ENCODE measurements around the gene TENM3.

TENM3 gene

DNA sequence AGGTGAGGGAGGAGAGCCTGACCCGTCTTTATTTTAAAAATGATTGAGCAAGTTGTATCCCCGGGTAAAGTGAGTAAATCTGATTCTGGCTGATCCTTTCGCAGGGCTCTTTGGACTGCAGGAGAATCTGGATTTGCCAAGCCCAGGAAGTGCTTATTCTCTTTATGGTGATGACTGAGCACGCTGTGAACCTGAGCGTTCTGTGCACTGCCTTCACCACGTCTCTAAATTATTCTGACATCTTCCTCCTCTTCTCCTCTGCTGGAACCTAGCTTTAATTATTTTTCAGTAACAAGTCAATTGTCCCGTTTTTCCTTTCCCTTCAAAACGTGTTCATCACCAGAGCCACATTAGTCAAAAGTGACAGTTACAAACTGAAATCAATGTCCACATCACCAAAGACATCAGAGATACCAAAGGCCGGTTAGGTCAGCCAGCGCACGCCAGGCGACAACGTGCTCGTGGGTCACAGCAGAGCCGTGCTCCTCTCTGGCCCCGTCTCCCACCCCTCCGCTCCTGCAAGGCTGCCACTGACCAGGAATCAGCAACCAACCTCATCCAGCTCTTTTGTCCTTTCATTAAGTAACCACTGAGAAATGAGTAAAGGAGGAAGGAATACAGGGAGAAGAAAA, 599.7 kb downstream of the TENM3 start:
- Mint-ChIP-seq H3K27ac (no peak overlapping the region), H3K4me3 (no peak overlapping the region), H3K4me1 (ENCODE audit: low read depth in 2 of 2) (no peaks in the 10 kb centered on the region), H3K27me3 (peaks cover 47 to 81% of the 10 kb centered on the region in 2 donors), H3K9me3 (no peaks in the 10 kb centered on the region), H3K36me3 (ENCODE audit: insufficient read depth) (no peaks in the 10 kb centered on the region)
- DNase-seq (no peak), ATAC-seq (replicated peaks) (no peak)

DNA sequence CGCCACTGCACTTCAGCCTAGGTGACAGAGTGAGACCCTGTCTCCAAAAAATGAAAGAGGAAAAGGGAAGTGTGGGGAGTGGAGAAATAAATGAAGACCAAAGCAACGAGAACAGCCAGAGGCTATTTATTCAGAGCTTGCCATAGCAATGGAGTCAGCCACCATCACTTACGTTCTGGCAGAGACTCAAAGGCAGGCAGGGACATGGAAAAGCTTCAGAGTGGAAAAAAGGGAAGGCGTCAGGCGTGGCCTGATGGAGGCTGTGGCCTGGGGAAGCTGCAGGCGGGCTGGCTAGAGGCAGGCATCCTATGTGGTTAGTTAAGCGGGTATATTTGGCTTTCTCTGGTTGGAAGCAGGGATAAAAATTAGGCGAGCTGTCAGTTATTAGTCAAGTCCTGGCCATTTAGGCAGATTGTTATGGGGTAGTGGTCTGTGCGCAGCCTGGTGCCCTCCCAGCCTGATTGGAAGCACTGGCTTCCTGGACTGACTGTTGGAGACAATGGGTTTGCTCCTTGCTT, 600.7 kb downstream of the TENM3 start:
- Mint-ChIP-seq H3K27me3 (peaks cover 41 to 71% of the 10 kb centered on the region in 2 donors), H3K4me3 (no peak overlapping the region), H3K27ac (no peak overlapping the region), H3K9me3 (no peaks in the 10 kb centered on the region), H3K36me3 (ENCODE audit: insufficient read depth) (no peaks in the 10 kb centered on the region), H3K4me1 (ENCODE audit: low read depth in 2 of 2) (no peaks in the 10 kb centered on the region)
- ATAC-seq (replicated peaks), result no peak
- DNase-seq, result no peak

DNA sequence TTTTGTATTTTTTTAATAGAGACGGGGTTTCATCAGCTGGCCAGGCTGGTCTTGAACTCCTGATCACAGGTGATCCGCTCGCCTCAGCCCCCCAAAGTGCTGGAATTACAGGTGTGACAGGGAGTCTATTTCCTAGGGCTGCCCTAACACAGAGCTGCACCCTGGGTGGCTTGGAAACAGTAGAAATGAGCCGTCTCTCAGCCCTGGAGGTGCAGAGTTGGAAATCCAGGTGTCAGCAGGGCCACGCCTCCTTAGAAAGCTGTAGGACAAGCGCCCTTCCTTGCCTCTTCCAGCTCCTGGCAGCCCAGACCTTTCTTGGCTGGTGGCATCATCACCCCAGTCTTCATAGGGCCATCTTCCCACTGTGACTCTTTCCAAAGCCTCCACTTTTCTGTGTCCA, 602.4 kb downstream of the TENM3 start:
- no peak for ATAC-seq (replicated peaks)
- DNase-seq, result no peak
- Mint-ChIP-seq H3K27ac (no peak overlapping the region), H3K27me3 (peaks cover 34 to 54% of the 10 kb centered on the region in 2 donors), H3K4me1 (ENCODE audit: low read depth in 2 of 2) (no peaks in the 10 kb centered on the region), H3K36me3 (ENCODE audit: insufficient read depth) (peaks cover 3% of the 10 kb centered on the region), H3K9me3 (no peaks in the 10 kb centered on the region), H3K4me3 (no peak overlapping the region)

DNA sequence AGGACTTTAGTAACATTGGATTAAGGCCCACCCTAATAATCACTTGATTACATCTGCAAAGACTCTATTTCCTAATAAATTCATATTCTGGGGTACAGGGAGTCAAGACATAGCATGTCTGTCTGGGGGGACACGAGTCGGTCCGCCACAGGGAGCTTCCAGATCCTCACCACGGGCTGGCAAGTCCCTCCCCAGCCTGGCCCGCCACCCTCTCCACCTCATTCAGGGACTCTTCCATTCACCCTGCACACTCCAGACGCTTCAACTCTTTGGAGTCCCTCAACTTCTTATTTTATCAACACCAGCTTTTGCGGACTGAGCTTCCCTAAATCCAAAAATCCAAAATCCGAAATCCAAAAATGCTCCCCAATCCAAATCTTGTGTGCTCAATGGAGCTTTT, 602.8 kb downstream of the TENM3 start:
- no peak for DNase-seq
- Mint-ChIP-seq H3K27me3 (peaks cover 34 to 50% of the 10 kb centered on the region in 2 donors), H3K4me3 (no peak overlapping the region), H3K27ac (peak overlapping the region in 1 of 2 donors; percentile 33), H3K9me3 (no peaks in the 10 kb centered on the region), H3K4me1 (ENCODE audit: low read depth in 2 of 2) (no peaks in the 10 kb centered on the region), H3K36me3 (ENCODE audit: insufficient read depth) (peaks cover 3% of the 10 kb centered on the region)
- no peak for ATAC-seq (replicated peaks)

DNA sequence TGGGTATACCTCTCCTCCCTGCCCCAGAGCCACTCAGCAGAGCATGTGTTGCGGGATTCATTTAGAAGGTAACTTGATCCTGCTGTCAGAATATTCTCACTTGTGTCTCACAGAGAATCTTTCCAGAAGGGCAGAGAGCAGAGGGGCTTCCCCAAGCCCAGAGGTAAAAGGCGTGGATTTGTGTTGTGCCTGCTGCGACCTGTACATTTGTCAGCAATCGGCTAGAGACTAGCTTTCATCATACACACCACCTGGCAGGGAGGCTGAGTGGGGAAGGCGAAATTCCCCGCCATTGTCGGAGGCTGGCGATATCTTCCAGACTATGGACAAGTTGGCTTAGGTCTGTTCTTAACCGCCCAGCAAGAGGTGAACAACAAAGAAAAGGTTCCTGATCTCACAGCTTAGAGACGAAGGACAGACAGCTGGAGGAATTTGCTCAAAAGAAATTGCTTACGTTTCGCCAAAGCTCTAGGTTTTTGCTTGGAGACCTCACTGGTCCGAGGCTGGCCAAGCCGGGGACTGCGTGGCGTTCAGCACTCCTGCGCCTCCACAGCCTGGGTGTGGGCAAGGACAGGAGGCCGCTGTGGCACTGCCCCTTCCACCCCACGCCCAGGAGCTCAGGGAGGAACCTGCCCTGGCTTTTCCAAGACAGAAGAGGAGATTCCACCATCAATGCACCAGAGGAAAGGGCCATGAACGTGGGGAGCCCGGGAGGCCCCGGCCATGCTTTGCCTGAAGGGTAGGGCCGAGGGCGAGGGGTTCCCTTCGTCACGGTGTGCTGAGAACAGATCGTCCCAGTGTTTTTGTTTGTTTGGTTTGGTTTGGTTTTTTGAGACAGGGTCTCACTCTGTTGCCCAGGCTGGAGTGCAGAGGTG, 604.6 kb downstream of the TENM3 start:
- no peak for DNase-seq
- no peaks in the 10 kb centered on the region for H3K4me1 Mint-ChIP-seq (ENCODE audit: low read depth in 2 of 2)
- H3K27me3 Mint-ChIP-seq, result peaks cover 34 to 43% of the 10 kb centered on the region in 2 donors
- no peak overlapping the region for H3K27ac Mint-ChIP-seq
- H3K9me3 Mint-ChIP-seq, result no peaks in the 10 kb centered on the region
- no peak overlapping the region for H3K4me3 Mint-ChIP-seq
- H3K36me3 Mint-ChIP-seq (ENCODE audit: insufficient read depth), result peaks cover 3% of the 10 kb centered on the region
- no peak for ATAC-seq (replicated peaks)

DNA sequence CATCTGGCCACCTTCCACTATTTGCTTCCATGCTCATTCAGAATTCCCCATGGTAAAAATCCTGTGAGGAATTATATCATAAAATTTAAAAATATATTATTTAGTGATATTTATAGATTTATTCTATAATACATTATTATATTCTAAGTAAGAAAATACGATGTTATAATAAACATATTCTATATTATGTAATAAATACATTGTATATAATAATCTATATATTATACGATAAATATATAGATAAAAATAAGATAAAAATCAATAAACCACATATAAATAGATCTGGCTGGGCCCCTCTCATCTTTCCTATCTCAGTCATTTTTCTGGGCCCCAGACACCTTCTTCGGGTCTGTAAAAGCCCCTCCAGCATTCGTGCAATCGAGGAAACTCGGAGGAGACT, 605.5 kb downstream of the TENM3 start:
- H3K4me1 Mint-ChIP-seq (ENCODE audit: low read depth in 2 of 2), result no peaks in the 10 kb centered on the region
- no peak overlapping the region for H3K27ac Mint-ChIP-seq
- H3K4me3 Mint-ChIP-seq, result no peak overlapping the region
- peaks cover 26 to 39% of the 10 kb centered on the region in 2 donors for H3K27me3 Mint-ChIP-seq
- H3K9me3 Mint-ChIP-seq, result no peaks in the 10 kb centered on the region
- ATAC-seq (replicated peaks), result no peak
- no peak for DNase-seq
- H3K36me3 Mint-ChIP-seq (ENCODE audit: insufficient read depth), result peaks cover 3% of the 10 kb centered on the region
